Stimulated activated memory B cell treated with anti-CD40 and anti-IgM and Interleukin-4, amounts not matched to agents 10 μg/mL and 1 μg/mL and 100 μg/mL, for 72 hours (primary cell): Measurements from ENCODE around the gene ZFHX3.
A peak's percentile ranks its signal among the peaks of the same experiment; 100 is the strongest.

Experiments
- ATAC-seq: fragments of 150-1000 bp; cut with Tn5 transposase; 2 replicates; pipeline ENCODE4 v1.10.0; 2021
- H3K27ac Mint-ChIP-seq: one replicate; pipeline ENCODE4 v1.8.0; 2022; ENCODE audit warnings: mild to moderate bottlenecking, mixed read lengths
- H3K27me3 Mint-ChIP-seq: one replicate; pipeline ENCODE4 v1.8.0; 2022; ENCODE audit warnings: mixed read lengths
- H3K36me3 Mint-ChIP-seq: one replicate; pipeline ENCODE4 v1.8.0; 2022; ENCODE audit warnings: mixed read lengths
- H3K4me1 Mint-ChIP-seq: one replicate; pipeline ENCODE4 v1.8.0; 2022; ENCODE audit warnings: mixed read lengths
- H3K4me3 Mint-ChIP-seq: one replicate; pipeline ENCODE4 v1.8.0; 2022; ENCODE audit warnings: mild to moderate bottlenecking, moderate library complexity, mixed read lengths
- H3K9me3 Mint-ChIP-seq: one replicate; pipeline ENCODE4 v1.8.0; 2022; ENCODE audit warnings: mixed read lengths

The ZFHX3 gene

GRCh38 chr16:72946474-72947194 is 101.3 kb downstream of the ZFHX3 start:
- Mint-ChIP-seq H3K27ac (no peak overlapping the region), H3K9me3 (peaks cover 5% of the 10 kb centered on the region), H3K36me3 (peaks cover 22% of the 10 kb centered on the region), H3K4me3 (no peak overlapping the region), H3K27me3 (no peaks in the 10 kb centered on the region), H3K4me1 (no peaks in the 10 kb centered on the region)
- ATAC-seq = no peak

- Mint-ChIP-seq H3K27ac (no peak overlapping the region), H3K36me3 (peaks cover 22% of the 10 kb centered on the region)
- ATAC-seq = no peak
These were observed 101.9 kb downstream of the ZFHX3 start for GRCh38 chr16:72946063-72946462.

GRCh38 chr16:72945611-72946010 is 102.3 kb downstream of the ZFHX3 start:
- Mint-ChIP-seq H3K9me3 (peaks cover 5% of the 10 kb centered on the region), H3K36me3 (peaks cover 18% of the 10 kb centered on the region), H3K27ac (no peak overlapping the region), H3K4me1 (no peaks in the 10 kb centered on the region), H3K27me3 (no peaks in the 10 kb centered on the region), H3K4me3 (no peak overlapping the region)
- no peak for ATAC-seq

More at GRCh38 chr16:72946063-72946462, 101.9 kb downstream of the ZFHX3 start:
- Mint-ChIP-seq H3K9me3 (peaks cover 5% of the 10 kb centered on the region), H3K4me1 (no peaks in the 10 kb centered on the region), H3K27me3 (no peaks in the 10 kb centered on the region), H3K4me3 (no peak overlapping the region)

- Mint-ChIP-seq H3K36me3 (peaks cover 11% of the 10 kb centered on the region), H3K9me3 (peaks cover 5% of the 10 kb centered on the region), H3K4me3 (no peak overlapping the region), H3K4me1 (no peaks in the 10 kb centered on the region), H3K27me3 (no peaks in the 10 kb centered on the region), H3K27ac (no peak overlapping the region)
- no peak for ATAC-seq
These were observed 103.0 kb downstream of the ZFHX3 start for GRCh38 chr16:72944757-72945485.

- H3K4me1 Mint-ChIP-seq = no peaks in the 10 kb centered on the region
- no peak overlapping the region for H3K27ac Mint-ChIP-seq
- no peak overlapping the region for H3K4me3 Mint-ChIP-seq
- ATAC-seq = no peak
- H3K36me3 Mint-ChIP-seq = no peaks in the 10 kb centered on the region
- H3K9me3 Mint-ChIP-seq = no peaks in the 10 kb centered on the region
- H3K27me3 Mint-ChIP-seq = no peaks in the 10 kb centered on the region
These were observed 105.9 kb downstream of the ZFHX3 start for GRCh38 chr16:72942021-72942420.

- Mint-ChIP-seq H3K27me3 (no peaks in the 10 kb centered on the region), H3K4me3 (no peak overlapping the region)
These were observed 107.0 kb downstream of the ZFHX3 start for GRCh38 chr16:72940886-72941285.

GRCh38 chr16:72939247-72939646 is 108.7 kb downstream of the ZFHX3 start:
- H3K4me1 Mint-ChIP-seq = no peaks in the 10 kb centered on the region
- H3K4me3 Mint-ChIP-seq = no peak overlapping the region
- no peak overlapping the region for H3K27ac Mint-ChIP-seq
- peaks cover 4% of the 10 kb centered on the region for H3K9me3 Mint-ChIP-seq
- no peak for ATAC-seq
- H3K27me3 Mint-ChIP-seq = no peaks in the 10 kb centered on the region
- peaks cover 15% of the 10 kb centered on the region for H3K36me3 Mint-ChIP-seq

More at GRCh38 chr16:72940886-72941285, 107.0 kb downstream of the ZFHX3 start:
- ATAC-seq = no peak
- H3K36me3 Mint-ChIP-seq = peaks cover 10% of the 10 kb centered on the region
- no peaks in the 10 kb centered on the region for H3K4me1 Mint-ChIP-seq
- H3K27ac Mint-ChIP-seq = no peak overlapping the region
- peaks cover 4% of the 10 kb centered on the region for H3K9me3 Mint-ChIP-seq

GRCh38 chr16:72938795-72939164 is 109.1 kb downstream of the ZFHX3 start:
- ATAC-seq = no peak
- no peak overlapping the region for H3K4me3 Mint-ChIP-seq
- H3K4me1 Mint-ChIP-seq = no peaks in the 10 kb centered on the region
- peaks cover 4% of the 10 kb centered on the region for H3K9me3 Mint-ChIP-seq
- H3K27ac Mint-ChIP-seq = no peak overlapping the region
- H3K27me3 Mint-ChIP-seq = no peaks in the 10 kb centered on the region
- peaks cover 15% of the 10 kb centered on the region for H3K36me3 Mint-ChIP-seq

GRCh38 chr16:72937916-72938794 is 109.8 kb downstream of the ZFHX3 start:
- peaks cover 15% of the 10 kb centered on the region for H3K36me3 Mint-ChIP-seq
- peaks cover 3% of the 10 kb centered on the region for H3K4me1 Mint-ChIP-seq
- peaks cover 4% of the 10 kb centered on the region for H3K9me3 Mint-ChIP-seq
- no peak for ATAC-seq
- no peaks in the 10 kb centered on the region for H3K27me3 Mint-ChIP-seq
- no peak overlapping the region for H3K27ac Mint-ChIP-seq
- H3K4me3 Mint-ChIP-seq = no peak overlapping the region

GRCh38 chr16:72937360-72937759 is 110.6 kb downstream of the ZFHX3 start:
- ATAC-seq = no peak
- H3K27me3 Mint-ChIP-seq = no peaks in the 10 kb centered on the region
- peaks cover 4% of the 10 kb centered on the region for H3K9me3 Mint-ChIP-seq
- peaks cover 15% of the 10 kb centered on the region for H3K36me3 Mint-ChIP-seq
- H3K4me3 Mint-ChIP-seq = no peak overlapping the region
- peaks cover 11% of the 10 kb centered on the region for H3K4me1 Mint-ChIP-seq
- H3K27ac Mint-ChIP-seq = no peak overlapping the region

- peaks cover 4% of the 10 kb centered on the region for H3K9me3 Mint-ChIP-seq
- no peaks in the 10 kb centered on the region for H3K27me3 Mint-ChIP-seq
- ATAC-seq = no peak
- peaks cover 20% of the 10 kb centered on the region for H3K4me1 Mint-ChIP-seq
- no peak overlapping the region for H3K4me3 Mint-ChIP-seq
- H3K27ac Mint-ChIP-seq = no peak overlapping the region
- H3K36me3 Mint-ChIP-seq = peaks cover 15% of the 10 kb centered on the region
These were observed 111.5 kb downstream of the ZFHX3 start for GRCh38 chr16:72936408-72936807.

- H3K27me3 Mint-ChIP-seq = no peaks in the 10 kb centered on the region
- peaks cover 25% of the 10 kb centered on the region for H3K4me1 Mint-ChIP-seq
These were observed 112.0 kb downstream of the ZFHX3 start for GRCh38 chr16:72935896-72936295.

GRCh38 chr16:72934636-72935403 is 113.1 kb downstream of the ZFHX3 start:
- H3K27me3 Mint-ChIP-seq = no peaks in the 10 kb centered on the region
- ATAC-seq = no peak
- H3K27ac Mint-ChIP-seq = no peak overlapping the region
- H3K36me3 Mint-ChIP-seq = peaks cover 15% of the 10 kb centered on the region
- no peak overlapping the region for H3K4me3 Mint-ChIP-seq
- peaks cover 4% of the 10 kb centered on the region for H3K9me3 Mint-ChIP-seq
- peaks cover 25% of the 10 kb centered on the region for H3K4me1 Mint-ChIP-seq

More at GRCh38 chr16:72935896-72936295, 112.0 kb downstream of the ZFHX3 start:
- no peak for ATAC-seq
- Mint-ChIP-seq H3K4me3 (no peak overlapping the region), H3K36me3 (peaks cover 15% of the 10 kb centered on the region), H3K27ac (no peak overlapping the region), H3K9me3 (peaks cover 4% of the 10 kb centered on the region)

GRCh38 chr16:72932677-72933335 is 115.1 kb downstream of the ZFHX3 start:
- Mint-ChIP-seq H3K4me3 (no peak overlapping the region), H3K36me3 (peaks cover 15% of the 10 kb centered on the region), H3K9me3 (peaks cover 4% of the 10 kb centered on the region), H3K27me3 (no peaks in the 10 kb centered on the region), H3K4me1 (peaks cover 25% of the 10 kb centered on the region), H3K27ac (peak overlapping the region; percentile 45)
- no peak for ATAC-seq
